GM12891 (cell line): ENCODE measurements around the gene HNMT.

Experiments used
- POLR2A ChIP-seq: IDR thresholded peaks from 2 replicates; pipeline ENCODE4 v1.6.1; 2011; ENCODE audit warnings: low read depth, low read length, control low read depth
- POLR2AphosphoS5 ChIP-seq: IDR thresholded peaks from 2 replicates; pipeline ENCODE4 v1.6.1; 2011; ENCODE audit warnings: low read depth, low read length, control low read depth
- SPI1 ChIP-seq: IDR thresholded peaks from 2 replicates; pipeline ENCODE4 v1.6.1; 2011; ENCODE audit warnings: low read depth, low read length, control low read depth
- TAF1 ChIP-seq: IDR thresholded peaks from 2 replicates; pipeline ENCODE4 v1.6.1; 2011; ENCODE audit warnings: low read depth, low read length, control low read depth

- TF ChIP-seq POLR2AphosphoS5 (no peak), POLR2A (no peak), SPI1 (no peak), TAF1 (no peak)
These were observed 9.0 kb downstream of the HNMT start for GRCh38 chr2:137973280-137973679.
